ENCODE results near the gene VMAC.
"Not testable (repeated sequence)": the region's sequence is repeated elsewhere in the genome, so short reads cannot be mapped to it uniquely, and the experiment has no call there.

DNA sequence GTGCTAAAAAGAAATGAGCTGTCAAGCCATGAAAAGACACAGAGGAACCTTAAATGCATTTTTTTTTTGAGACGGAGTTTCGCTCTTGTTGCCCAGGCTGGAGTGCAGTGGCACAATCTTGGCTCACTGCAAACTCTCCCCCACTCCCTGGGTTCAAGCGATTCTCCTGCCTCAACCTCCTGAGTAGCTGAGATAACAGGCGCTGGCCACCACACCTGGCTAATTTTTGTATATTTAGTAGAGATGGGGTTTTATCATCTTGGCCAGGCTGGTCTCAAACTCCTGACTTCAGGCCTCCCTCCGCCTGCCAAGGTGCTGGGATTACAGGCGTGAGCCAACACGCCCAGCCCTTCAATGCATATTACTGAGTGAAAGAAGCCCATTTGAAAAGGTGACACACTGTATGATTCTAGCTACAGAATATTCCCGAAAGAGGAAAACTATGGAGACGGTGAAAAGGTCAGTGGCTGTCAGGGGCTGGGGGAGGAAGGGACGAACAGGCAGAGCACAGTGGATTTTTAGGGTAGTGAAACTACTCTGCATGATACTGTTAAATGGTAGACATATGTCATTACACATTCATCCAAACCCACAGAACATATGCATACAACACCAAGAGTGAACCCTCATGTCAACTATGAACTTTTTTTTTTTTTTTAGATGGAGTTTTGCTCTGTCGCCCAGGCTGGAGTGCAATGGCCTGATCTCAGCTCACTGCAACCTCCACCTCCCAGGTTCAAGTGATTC lies 20.4 kb upstream of the VMAC start:
- TF ChIP-seq KHSRP (IDR thresholded peaks at IDR 0.05); FOXM1 (CRISPR knock-in tag; IDR thresholded peaks at IDR 0.05; ENCODE audit: low read depth); BCL6 (CRISPR knock-in tag; IDR thresholded peaks at IDR 0.05): not testable (repeated sequence)
- TF ChIP-seq, protein P1, sequence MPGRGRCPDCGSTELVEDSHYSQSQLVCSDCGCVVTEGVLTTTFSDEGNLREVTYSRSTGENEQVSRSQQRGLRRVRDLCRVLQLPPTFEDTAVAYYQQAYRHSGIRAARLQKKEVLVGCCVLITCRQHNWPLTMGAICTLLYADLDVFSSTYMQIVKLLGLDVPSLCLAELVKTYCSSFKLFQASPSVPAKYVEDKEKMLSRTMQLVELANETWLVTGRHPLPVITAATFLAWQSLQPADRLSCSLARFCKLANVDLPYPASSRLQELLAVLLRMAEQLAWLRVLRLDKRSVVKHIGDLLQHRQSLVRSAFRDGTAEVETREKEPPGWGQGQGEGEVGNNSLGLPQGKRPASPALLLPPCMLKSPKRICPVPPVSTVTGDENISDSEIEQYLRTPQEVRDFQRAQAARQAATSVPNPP (IDR thresholded peaks at IDR 0.05; ENCODE audit: borderline replicate concordance, insufficient read depth, insufficient read length): not testable (repeated sequence)
- TF ChIP-seq, protein P2, sequence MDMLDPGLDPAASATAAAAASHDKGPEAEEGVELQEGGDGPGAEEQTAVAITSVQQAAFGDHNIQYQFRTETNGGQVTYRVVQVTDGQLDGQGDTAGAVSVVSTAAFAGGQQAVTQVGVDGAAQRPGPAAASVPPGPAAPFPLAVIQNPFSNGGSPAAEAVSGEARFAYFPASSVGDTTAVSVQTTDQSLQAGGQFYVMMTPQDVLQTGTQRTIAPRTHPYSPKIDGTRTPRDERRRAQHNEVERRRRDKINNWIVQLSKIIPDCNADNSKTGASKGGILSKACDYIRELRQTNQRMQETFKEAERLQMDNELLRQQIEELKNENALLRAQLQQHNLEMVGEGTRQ (CRISPR knock-in tag; IDR thresholded peaks at IDR 0.05): not testable (repeated sequence)
- 0 out of 2 replicates have a peak, but pooled peaks have one; percentile 31 for TF ChIP-seq FOXM1 (IDR thresholded peaks at IDR 0.05; ENCODE audit: low read depth)
- TF ChIP-seq, protein P3, sequence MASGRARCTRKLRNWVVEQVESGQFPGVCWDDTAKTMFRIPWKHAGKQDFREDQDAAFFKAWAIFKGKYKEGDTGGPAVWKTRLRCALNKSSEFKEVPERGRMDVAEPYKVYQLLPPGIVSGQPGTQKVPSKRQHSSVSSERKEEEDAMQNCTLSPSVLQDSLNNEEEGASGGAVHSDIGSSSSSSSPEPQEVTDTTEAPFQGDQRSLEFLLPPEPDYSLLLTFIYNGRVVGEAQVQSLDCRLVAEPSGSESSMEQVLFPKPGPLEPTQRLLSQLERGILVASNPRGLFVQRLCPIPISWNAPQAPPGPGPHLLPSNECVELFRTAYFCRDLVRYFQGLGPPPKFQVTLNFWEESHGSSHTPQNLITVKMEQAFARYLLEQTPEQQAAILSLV (tag; IDR thresholded peaks at IDR 0.05): not testable (repeated sequence)
